K562 (cell line): ENCODE results near the gene ANO4. TPM values are rescaled to one million over a fixed set of nuclear protein-coding genes. Genes with fewer than 3 reads are reported as not detected.

Source experiments
- ATAC-seq: fragments of 200-7000 bp; cut with Tn5 transposase; 3 replicates; pipeline ENCODE4 v1.9.1; 2020; ENCODE audit warnings: moderate library complexity
- BruUV-seq: library from RNA; stranded (reverse); fragments of 400-500 nt; replicated peaks from 2 replicates; lab custom pipeline; 2021; lab: Mats Ljungman, UMichigan
- CTCF ChIA-PET: fragments of 300-600 bp; formaldehyde crosslinking; extraction: SDS; loops from one replicate; lab custom pipeline; 2021; ENCODE audit warnings: low intra/inter-chr PET ratio; lab: Yijun Ruan, JAX
- POLR2A ChIA-PET: fragments of 300-600, 350-650 bp; sonication (Branson Sonifier 250); formaldehyde crosslinking; extraction: SDS; loops from one replicate; lab custom pipeline; 2021; ENCODE audit warnings: antibody characterized with exemption, inconsistent platforms; lab: Yijun Ruan, JAX
- DNase-seq, 4 experiments: peaks; one replicate each; pipeline versions ENCODE4 v3.0.0 to v3.0.0-alpha.2; 2011 to 2018; ENCODE audit warnings: low spot score in 3 of 4, mixed read lengths in 3 of 4; ENCODE audit errors: extremely low read depth in 1 of 4
- FAIRE-seq: peaks from 2 replicates; lab custom pipeline; 2011; peaks lifted over from hg19 to GRCh38; lab: Jason Lieb, UNC
- H2AFZ ChIP-seq: 2 replicates; pipeline ENCODE4 v1.6.0; 2011; ENCODE audit warnings: low read depth, low read length, control low read depth, inconsistent platforms
- H3K27ac ChIP-seq: fragments of 200-600 bp; 3 replicates; pipeline ENCODE4 v1.8.0; 2011; ENCODE audit warnings: low read depth, mild to moderate bottlenecking, control low read depth, inconsistent platforms, low read length, moderate library complexity, mixed read lengths; ENCODE audit errors: extremely low read depth
- H3K27me3 ChIP-seq, 2 experiments: fragments of 300-600 bp in 1 of 2; 2 replicates in 1 of 2; 3 replicates in 1 of 2; pipeline versions ENCODE4 v1.6.0 to v1.8.0; 2011; ENCODE audit warnings: inconsistent platforms in 2 of 2, low read length in 2 of 2, mild to moderate bottlenecking in 1 of 2, mixed read lengths in 1 of 2, moderate library complexity in 1 of 2; ENCODE audit not compliant: control insufficient read depth in 2 of 2, insufficient read depth in 2 of 2
- H3K36me3 ChIP-seq: fragments of 300-600 bp; 3 replicates; pipeline ENCODE4 v1.8.0; 2011; ENCODE audit warnings: mild to moderate bottlenecking, low read length, inconsistent platforms; ENCODE audit not compliant: control insufficient read depth, insufficient read depth
- H3K4me1 ChIP-seq, 2 experiments: fragments of 200-600 bp in 1 of 2; replicated peaks in 1 of 2; 2 replicates in 1 of 2; 3 replicates in 1 of 2; pipeline versions ENCODE4 v1.5.1 to v1.8.0; 2011; ENCODE audit warnings: inconsistent platforms in 2 of 2, low read length in 2 of 2, mild to moderate bottlenecking in 1 of 2, mixed read lengths in 1 of 2, moderate library complexity in 1 of 2; ENCODE audit not compliant: control insufficient read depth in 2 of 2, insufficient read depth in 2 of 2
- H3K4me2 ChIP-seq: 2 replicates; pipeline ENCODE4 v1.6.1; 2011; ENCODE audit warnings: low read length, control low read depth, inconsistent platforms, mixed read lengths; ENCODE audit not compliant: insufficient read depth
- H3K4me3 ChIP-seq: fragments of 200-600 bp; sonication (generic), shearing (Covaris generic); 2 replicates; pipeline ENCODE4 v1.5.1; 2016; ENCODE audit warnings: control low read depth, inconsistent platforms
- H3K79me2 ChIP-seq: fragments of 200-600 bp; 3 replicates; pipeline ENCODE4 v1.8.0; 2011; ENCODE audit warnings: low read length, inconsistent platforms; ENCODE audit not compliant: control insufficient read depth, insufficient read depth
- H3K9ac ChIP-seq, 2 experiments: 2 replicates each; pipeline versions ENCODE4 v1.6.0 to v1.6.1; 2011; ENCODE audit warnings: low read depth in 2 of 2, low read length in 2 of 2, control low read depth in 1 of 2, inconsistent platforms in 1 of 2, mild to moderate bottlenecking in 1 of 2, mixed read lengths in 1 of 2; ENCODE audit not compliant: insufficient read depth in 1 of 2
- H3K9me1 ChIP-seq: one replicate; pipeline ENCODE4 v1.6.0; 2011; ENCODE audit warnings: inconsistent platforms, mild to moderate bottlenecking, low read length, moderate library complexity; ENCODE audit not compliant: control insufficient read depth, insufficient read depth
- H3K9me3 ChIP-seq: replicated peaks from 2 replicates; pipeline ENCODE4 v1.5.1; 2011; ENCODE audit warnings: low read depth, low read length, inconsistent platforms; ENCODE audit not compliant: control insufficient read depth, insufficient read depth
- H4K20me1 ChIP-seq: replicated peaks from 2 replicates; pipeline ENCODE4 v1.6.1; 2011; ENCODE audit warnings: low read length, inconsistent platforms, mixed read lengths; ENCODE audit not compliant: control insufficient read depth, insufficient read depth
- BACH1 ChIP-seq: fragments of 200-800 bp; sonication (Bioruptor generic); IDR thresholded peaks from 2 replicates; pipeline ENCODE4 v1.6.1; 2016; ENCODE audit warnings: missing genetic modification characterization, missing compliant biosample characterization
- ETS2 ChIP-seq: IDR thresholded peaks from 2 replicates; pipeline ENCODE4 v1.6.1; 2016; ENCODE audit warnings: borderline replicate concordance, missing genetic modification characterization, mild to moderate bottlenecking, moderate library complexity, missing compliant biosample characterization; ENCODE audit not compliant: poor library complexity, severe bottlenecking
- FIP1L1 ChIP-seq: fragments of 200-400 bp; formaldehyde crosslinking; IDR thresholded peaks from 2 replicates; pipeline ENCODE4 v1.6.1; 2018; ENCODE audit warnings: mild to moderate bottlenecking, low read depth, low read length; ENCODE audit not compliant: poor library complexity, severe bottlenecking
- HDAC6 ChIP-seq: IDR thresholded peaks from 2 replicates; pipeline ENCODE4 v1.6.1; 2012; ENCODE audit warnings: low read depth, mild to moderate bottlenecking, control low read depth, inconsistent platforms, low read length, moderate library complexity
- HMGXB4 ChIP-seq: sonication (generic); formaldehyde crosslinking; IDR thresholded peaks from 2 replicates; pipeline ENCODE4 v1.8.1; 2023; ENCODE audit warnings: mild to moderate bottlenecking, missing genetic modification reagents
- HNRNPH1 ChIP-seq: fragments of 200-400 bp; formaldehyde crosslinking; optimal IDR thresholded peaks from 2 replicates; pipeline ENCODE3; 2017; ENCODE audit warnings: low read depth, mild to moderate bottlenecking, low read length, moderate library complexity
- LCOR ChIP-seq: sonication (generic); formaldehyde crosslinking; IDR thresholded peaks from 2 replicates; pipeline ENCODE4 v1.8.0; 2022; ENCODE audit warnings: mild to moderate bottlenecking, missing genetic modification reagents
- RBM25 ChIP-seq: fragments of 200-400 bp; formaldehyde crosslinking; IDR thresholded peaks from 2 replicates; pipeline ENCODE4 v1.6.1; 2018; ENCODE audit warnings: low read length, low read depth, moderate library complexity; ENCODE audit not compliant: severe bottlenecking
- REST ChIP-seq, 2 experiments: fragments of 450-650 bp; formaldehyde crosslinking in 1 of 2; IDR thresholded peaks; 2 replicates each; pipeline versions ENCODE4 v1.4.0 to v1.6.1; 2014 to 2020; ENCODE audit warnings: mild to moderate bottlenecking in 2 of 2, borderline replicate concordance in 1 of 2, low read depth in 1 of 2
- RUNX1 ChIP-seq: sonication (generic); IDR thresholded peaks from 2 replicates; pipeline ENCODE4 v1.6.1; 2016; ENCODE audit warnings: antibody characterized with exemption, low read depth
- TEAD2 ChIP-seq: fragments of 450-650 bp; IDR thresholded peaks from 2 replicates; pipeline ENCODE4 v1.6.1; 2016; ENCODE audit warnings: missing genetic modification characterization, control low read depth, missing compliant biosample characterization
- ZBTB17 ChIP-seq: fragments of 450-650 bp; formaldehyde crosslinking; IDR thresholded peaks from 2 replicates; pipeline ENCODE4 v1.4.0; 2020; ENCODE audit warnings: mild to moderate bottlenecking
- ZNF184 ChIP-seq: sonication (generic); formaldehyde crosslinking; IDR thresholded peaks from 2 replicates; pipeline ENCODE4 v1.5.0; 2020; ENCODE audit warnings: missing genetic modification reagents
- in situ Hi-C: fragments of 300-500 bp; cut with MboI; formaldehyde crosslinking; loops from 4 replicates; pipeline ENCODE4 v1.15.0; 2018; ENCODE audit warnings: inconsistent platforms, mixed read lengths
- intact Hi-C: fragments of 100-400 bp; cut with micrococcal nuclease; formaldehyde crosslinking; loops from 2 replicates; pipeline ENCODE4 v1.14.2; 2022
- polyA plus RNA-seq, 8 experiments: library from polyadenylated mRNA; depleted of rRNA in 4 of 8; stranded (reverse) in 5 of 8; unstranded in 3 of 8; fragments of >200 nt; fragmentation: Nextera tagmentation in 2 of 8; fragmentation: Illumina TruSeq in 1 of 8; extraction: Ambion mirVana in 2 of 8; extraction: Trizol in 1 of 8; gene quantifications; 2 replicates each; pipeline versions ENCODE4 v1.2.1 to v1.2.3, GENCODE V29; 2011 to 2014; ENCODE audit warnings: inconsistent platforms in 1 of 8, missing spikeins in 1 of 8
- total RNA-seq, 7 experiments: library from RNA; depleted of rRNA in 6 of 7; stranded (reverse); fragments of >200 nt in 6 of 7; fragmentation: Illumina TruSeq in 2 of 7; extraction: Trizol in 2 of 7; gene quantifications; 2 replicates each; pipeline versions ENCODE4 v1.2.1 to v1.2.3, GENCODE V29; 2011 to 2021; ENCODE audit warnings: low replicate concordance in 1 of 7

The ANO4 gene
- total and polyA plus RNA-seq, 9 of the 15 experiments (the other 6 are each of a cell fraction or from before 2014, with no cell fraction given), result not detected

- in situ Hi-C loops (no loop called here), intact Hi-C loops (no loop called here)
- no peaks in the 10 kb centered on the region for H3K27me3 ChIP-seq
- no peaks in the 10 kb centered on the region for H3K4me1 ChIP-seq
- no peak overlapping the region for H3K4me3 ChIP-seq
- no peaks in the 10 kb centered on the region for H3K9me3 ChIP-seq
- H3K79me2 ChIP-seq, result no peaks in the 10 kb centered on the region
- POLR2A ChIA-PET, result no interaction called here
- ATAC-seq (no peak), DNase-seq (no peak), FAIRE-seq (no peak)
- CTCF ChIA-PET, result no interaction called here
- H4K20me1 ChIP-seq, result no peaks in the 10 kb centered on the region
- H3K27ac ChIP-seq, result no peak overlapping the region
- H2AFZ ChIP-seq, result no peak overlapping the region
- H3K9ac ChIP-seq, result no peak overlapping the region
- no TSS peak for BruUV-seq
- no peak for TF ChIP-seq FIP1L1
- TF ChIP-seq HNRNPH1, result no peak
- TF ChIP-seq HDAC6, result no peak
- TF ChIP-seq RBM25, result no peak
- TF ChIP-seq REST (IDR thresholded peaks at IDR 0.05; ENCODE audit: borderline replicate concordance), result no peak
- TF ChIP-seq REST (CRISPR knock-in tag; IDR thresholded peaks at IDR 0.05; ENCODE audit: low read depth), result no peak
- no peak for TF ChIP-seq LCOR
- TF ChIP-seq ETS2 (tag), result no peak
- no peak for TF ChIP-seq TEAD2 (tag)
- TF ChIP-seq RUNX1, result no peak
- no peak for TF ChIP-seq ZBTB17 (CRISPR knock-in tag)
- TF ChIP-seq HMGXB4, result no peak
- TF ChIP-seq ZNF184 (CRISPR knock-in tag), result no peak
- TF ChIP-seq BACH1 (tag), result no peak
- no peaks in the 10 kb centered on the region for H3K9me1 ChIP-seq
- no peaks in the 10 kb centered on the region for H3K36me3 ChIP-seq
- H3K4me2 ChIP-seq, result no peak overlapping the region
These were observed 158.6 kb downstream of the ANO4 start for GRCh38 chr12:100953217-100953616.
